KOPT-K1 (cell line): ENCODE measurements around the gene GCNT4.

Source experiments
- H3K27ac ChIP-seq: fragments of 200-600 bp; sonication (generic); 2 replicates; pipeline ENCODE4 v1.5.1; 2016; ENCODE audit warnings: antibody characterized with exemption, mild to moderate bottlenecking, low read depth, low read length; ENCODE audit not compliant: poor library complexity, severe bottlenecking
- H3K36me3 ChIP-seq: fragments of 200-600 bp; sonication (generic); 2 replicates; pipeline ENCODE4 v1.5.1; 2017; ENCODE audit warnings: antibody characterized with exemption, mild to moderate bottlenecking, low read length, moderate library complexity; ENCODE audit not compliant: insufficient read depth
- H3K9me3 ChIP-seq: fragments of 200-600 bp; sonication (generic); 2 replicates; pipeline ENCODE4 v1.5.1; 2017; ENCODE audit warnings: antibody characterized with exemption, low read length, mild to moderate bottlenecking; ENCODE audit not compliant: insufficient read depth, poor library complexity, severe bottlenecking

The GCNT4 gene

DNA sequence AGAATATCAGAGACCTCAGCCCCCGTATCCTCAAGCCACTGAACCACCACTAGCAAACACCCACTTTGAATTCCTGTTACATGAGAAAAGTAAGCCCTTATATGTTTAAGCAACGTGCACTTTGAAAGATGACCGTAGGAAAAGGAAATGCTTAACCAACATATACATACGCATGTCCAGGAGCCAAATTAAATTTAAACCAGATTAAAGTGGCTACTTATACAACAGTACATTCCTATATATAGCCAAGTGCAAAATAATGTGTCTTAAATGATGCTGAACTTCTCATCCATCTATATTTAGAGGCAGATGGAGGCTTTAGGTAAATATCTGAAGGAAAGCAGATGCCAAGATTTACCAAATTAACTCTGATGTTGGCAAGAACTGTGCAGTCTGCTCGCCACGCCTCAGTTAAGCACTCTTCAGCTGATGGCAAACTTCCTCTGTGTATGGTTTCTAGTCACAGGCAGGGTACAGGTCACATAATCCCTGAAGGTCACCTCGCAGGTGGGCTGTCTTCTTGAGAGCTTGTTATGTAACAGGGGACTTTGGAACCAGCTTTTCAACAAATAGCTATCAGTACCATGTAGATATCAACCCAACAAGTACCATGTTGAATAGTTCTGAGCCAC lies 8.6 kb downstream of the GCNT4 start:
- no peaks in the 10 kb centered on the region for H3K36me3 ChIP-seq
- no peaks in the 10 kb centered on the region for H3K9me3 ChIP-seq
- H3K27ac ChIP-seq: no peak overlapping the region

DNA sequence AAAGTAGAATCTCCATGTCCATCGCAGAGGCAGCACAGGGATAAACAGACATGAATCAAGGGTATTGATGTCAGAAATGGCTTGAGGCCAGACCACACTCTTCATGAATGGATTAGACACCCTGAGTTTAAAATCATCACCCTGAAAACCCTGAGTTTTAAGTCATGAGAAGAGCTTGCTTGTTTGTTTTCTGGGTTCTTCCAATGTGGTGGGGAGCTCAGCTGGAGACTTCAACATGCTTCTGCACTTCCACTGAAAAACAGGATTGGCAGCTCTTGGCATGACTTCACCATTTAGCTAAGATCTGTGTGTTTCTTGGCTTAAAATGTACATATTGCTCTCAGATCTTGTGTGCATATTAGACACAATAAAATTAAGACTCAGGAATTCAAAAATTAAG lies 9.8 kb downstream of the GCNT4 start:
- Histone ChIP-seq H3K9me3 (no peaks in the 10 kb centered on the region), H3K27ac (no peak overlapping the region), H3K36me3 (no peaks in the 10 kb centered on the region)

DNA sequence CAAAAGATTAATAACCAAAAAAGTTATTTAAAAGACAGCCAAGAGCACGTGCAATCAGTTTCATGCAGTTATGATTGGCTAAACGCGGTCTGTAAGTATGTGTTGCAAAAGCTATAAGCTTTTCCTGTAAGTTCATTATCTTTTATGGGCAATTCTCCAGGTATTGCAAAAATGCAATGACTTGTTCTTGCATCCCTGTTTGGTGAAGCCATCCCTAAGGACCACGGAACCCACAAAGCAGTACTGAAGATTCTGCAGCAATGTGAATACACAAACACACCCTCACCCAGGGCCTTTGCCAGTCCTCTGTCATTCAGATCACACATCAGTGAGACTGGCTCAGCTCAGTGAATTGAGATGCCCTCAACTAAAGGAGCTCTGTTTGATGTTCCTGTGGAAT lies 11.4 kb downstream of the GCNT4 start:
- no peaks in the 10 kb centered on the region for H3K9me3 ChIP-seq
- no peaks in the 10 kb centered on the region for H3K36me3 ChIP-seq
- no peak overlapping the region for H3K27ac ChIP-seq

DNA sequence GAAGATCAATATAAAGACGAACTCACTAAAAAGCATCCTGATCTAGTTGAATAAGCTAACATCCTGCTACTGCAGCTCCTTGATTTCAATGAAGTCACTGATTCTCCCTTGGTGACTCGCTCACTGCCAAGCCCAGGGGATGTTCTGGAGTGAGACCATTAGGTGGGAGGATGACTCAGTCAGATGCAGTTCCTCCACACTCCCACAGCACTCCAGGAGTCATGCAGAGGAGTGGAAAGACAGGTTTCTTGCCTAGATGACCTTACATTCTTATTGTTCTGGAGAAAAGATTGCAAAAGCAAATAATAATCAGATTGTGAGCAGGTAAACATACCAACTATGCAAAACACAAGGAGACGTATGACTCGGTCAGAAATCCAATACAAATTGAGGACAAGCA lies 15.3 kb downstream of the GCNT4 start:
- no peak overlapping the region for H3K27ac ChIP-seq
- H3K36me3 ChIP-seq: no peaks in the 10 kb centered on the region
- no peaks in the 10 kb centered on the region for H3K9me3 ChIP-seq

DNA sequence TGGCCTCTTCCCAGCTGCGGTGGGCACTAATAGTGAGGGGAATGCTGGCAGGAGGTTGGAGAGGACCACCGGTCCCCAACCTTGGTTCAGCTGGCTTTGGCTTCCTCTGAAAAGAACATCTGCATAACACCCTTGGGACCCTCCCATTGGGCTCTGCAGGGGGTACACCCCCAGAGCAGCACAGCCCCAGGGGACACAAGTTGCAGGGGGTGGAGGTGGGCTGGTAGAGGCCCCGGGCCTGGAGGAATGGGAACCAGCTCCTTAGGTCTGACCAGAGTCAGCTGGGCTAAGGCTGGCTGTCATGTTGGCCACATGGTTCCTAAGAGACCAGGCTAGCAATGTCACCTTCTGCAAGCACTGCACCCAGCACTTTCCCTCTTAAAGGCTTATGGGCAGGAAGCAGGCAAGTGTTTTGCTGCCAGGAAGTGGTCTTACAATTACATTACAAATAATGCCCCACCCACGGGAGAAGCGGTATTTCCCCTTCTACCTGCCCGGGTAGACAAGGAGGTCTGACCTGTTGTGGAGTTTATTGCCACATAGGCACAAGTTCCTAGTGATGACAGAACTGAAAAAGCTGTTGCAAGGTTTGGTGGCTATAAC lies 18.1 kb downstream of the GCNT4 start:
- Histone ChIP-seq H3K27ac (peak overlapping the region; percentile 28), H3K36me3 (no peaks in the 10 kb centered on the region), H3K9me3 (no peaks in the 10 kb centered on the region)

DNA sequence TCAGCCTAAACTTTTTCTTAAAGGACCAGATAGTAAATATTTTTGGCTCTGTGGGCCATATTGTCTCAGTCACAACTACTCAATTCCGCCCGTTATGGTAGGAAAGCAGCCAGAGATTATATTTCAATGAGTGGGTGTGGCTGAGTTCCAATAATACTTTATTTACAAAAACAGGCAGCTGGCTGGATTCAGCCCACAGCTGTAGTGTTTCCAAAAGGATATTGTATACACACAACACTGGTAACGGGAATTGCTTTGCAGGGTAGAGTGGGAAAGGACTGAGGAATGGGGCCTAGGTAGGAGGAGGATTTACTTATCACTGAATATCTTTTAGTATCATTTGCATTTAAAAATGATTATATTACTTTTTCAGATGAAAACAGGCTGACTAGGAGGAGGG lies 21.0 kb downstream of the GCNT4 start:
- Histone ChIP-seq H3K9me3 (no peaks in the 10 kb centered on the region), H3K27ac (no peak overlapping the region), H3K36me3 (no peaks in the 10 kb centered on the region)

DNA sequence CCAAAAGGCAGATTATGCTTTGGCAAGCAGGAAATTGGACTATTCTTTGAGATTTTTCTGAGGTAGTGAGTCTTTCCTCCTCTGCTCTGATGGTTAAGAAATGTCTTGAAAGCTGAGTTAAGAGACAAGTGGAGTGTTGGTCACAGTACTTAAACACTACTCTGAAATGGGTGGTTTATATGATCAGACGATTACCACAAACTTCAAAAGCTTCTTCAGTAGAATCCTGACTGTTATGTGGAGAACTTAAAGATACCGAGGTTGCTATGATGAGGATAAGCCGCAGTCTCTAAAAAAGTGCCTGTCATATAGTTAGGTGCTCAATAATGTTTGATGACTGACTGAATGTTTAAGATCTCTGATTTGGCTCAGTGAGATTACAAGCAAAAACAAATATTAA lies 24.3 kb downstream of the GCNT4 start:
- no peaks in the 10 kb centered on the region for H3K36me3 ChIP-seq
- H3K27ac ChIP-seq: no peak overlapping the region
- H3K9me3 ChIP-seq: no peaks in the 10 kb centered on the region

DNA sequence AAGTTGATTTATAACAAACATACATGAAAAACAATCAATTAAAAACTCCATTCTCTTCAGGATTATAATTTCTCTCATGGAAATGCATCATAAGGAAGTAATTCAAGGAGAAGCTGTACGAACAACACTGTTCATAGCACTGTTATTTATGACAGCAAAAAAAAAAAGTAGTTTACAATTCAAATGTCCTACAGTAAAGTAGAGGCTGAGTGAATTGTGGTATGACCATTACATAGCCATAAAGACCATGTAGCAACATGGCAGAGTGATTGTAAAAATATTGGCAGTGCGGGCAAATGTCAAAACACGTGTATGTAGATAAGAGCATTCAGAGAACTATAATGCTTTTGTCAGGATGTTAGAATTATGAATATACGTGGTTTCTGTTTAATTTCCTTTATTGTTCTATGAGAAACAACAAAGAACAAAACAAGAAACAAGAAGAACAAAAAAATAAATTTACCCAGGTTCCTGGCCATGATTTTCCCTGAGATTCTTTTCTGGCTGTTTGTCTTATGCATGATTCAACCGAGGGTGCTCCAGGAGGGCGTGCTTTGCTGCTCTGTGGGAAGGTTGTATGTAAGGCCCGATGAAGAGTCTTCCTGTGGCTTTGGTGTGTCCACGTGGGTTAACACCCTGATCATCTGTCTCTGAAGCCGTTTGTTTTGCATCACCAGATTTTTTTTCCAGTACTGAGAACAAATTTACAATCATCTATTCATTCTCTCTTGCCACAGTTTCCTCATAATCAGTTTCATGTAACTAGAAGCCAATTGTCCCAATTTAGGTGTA lies 28.8 kb downstream of the GCNT4 start:
- Histone ChIP-seq H3K36me3 (no peaks in the 10 kb centered on the region), H3K27ac (no peak overlapping the region), H3K9me3 (no peaks in the 10 kb centered on the region)

DNA sequence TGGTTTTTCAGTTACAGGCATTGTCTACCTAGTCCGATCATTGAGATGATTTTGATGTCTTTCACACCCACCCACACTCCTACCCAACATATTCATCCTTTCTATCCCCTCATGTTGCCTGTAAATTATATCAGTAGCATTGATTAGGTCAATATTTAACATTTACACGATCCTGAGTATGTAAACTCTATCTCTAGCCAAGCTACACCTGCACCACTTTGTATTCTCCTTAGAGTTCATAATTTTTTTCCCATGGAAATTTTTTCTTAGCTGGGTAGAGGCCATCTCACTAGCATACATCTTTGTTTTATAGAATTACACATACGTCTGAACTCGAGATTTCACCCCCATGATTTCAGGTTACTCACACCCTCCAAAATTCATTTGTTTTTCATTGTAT lies 30.6 kb downstream of the GCNT4 start:
- no peak overlapping the region for H3K27ac ChIP-seq
- H3K36me3 ChIP-seq: no peaks in the 10 kb centered on the region
- H3K9me3 ChIP-seq: no peaks in the 10 kb centered on the region

DNA sequence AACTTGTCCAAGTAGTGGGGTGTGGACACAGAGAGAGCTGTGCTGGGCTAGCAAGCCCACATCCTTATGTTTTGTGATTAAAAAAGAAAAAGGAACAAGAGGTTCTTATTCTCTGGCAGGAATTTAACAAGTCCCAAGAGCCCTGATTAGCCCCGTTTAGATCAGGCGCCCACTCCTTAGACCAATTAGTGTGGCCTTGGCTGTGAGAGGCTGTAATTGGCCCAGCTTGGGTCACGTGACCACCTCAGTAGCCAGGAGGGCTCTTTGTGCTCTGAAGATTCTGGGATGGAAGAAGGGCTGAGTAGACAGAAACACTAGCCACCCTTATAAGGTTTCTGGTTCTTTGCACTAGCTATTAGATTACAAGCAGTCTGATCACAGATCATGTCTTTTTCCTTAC lies 31.1 kb downstream of the GCNT4 start:
- Histone ChIP-seq H3K27ac (no peak overlapping the region), H3K36me3 (no peaks in the 10 kb centered on the region), H3K9me3 (no peaks in the 10 kb centered on the region)

DNA sequence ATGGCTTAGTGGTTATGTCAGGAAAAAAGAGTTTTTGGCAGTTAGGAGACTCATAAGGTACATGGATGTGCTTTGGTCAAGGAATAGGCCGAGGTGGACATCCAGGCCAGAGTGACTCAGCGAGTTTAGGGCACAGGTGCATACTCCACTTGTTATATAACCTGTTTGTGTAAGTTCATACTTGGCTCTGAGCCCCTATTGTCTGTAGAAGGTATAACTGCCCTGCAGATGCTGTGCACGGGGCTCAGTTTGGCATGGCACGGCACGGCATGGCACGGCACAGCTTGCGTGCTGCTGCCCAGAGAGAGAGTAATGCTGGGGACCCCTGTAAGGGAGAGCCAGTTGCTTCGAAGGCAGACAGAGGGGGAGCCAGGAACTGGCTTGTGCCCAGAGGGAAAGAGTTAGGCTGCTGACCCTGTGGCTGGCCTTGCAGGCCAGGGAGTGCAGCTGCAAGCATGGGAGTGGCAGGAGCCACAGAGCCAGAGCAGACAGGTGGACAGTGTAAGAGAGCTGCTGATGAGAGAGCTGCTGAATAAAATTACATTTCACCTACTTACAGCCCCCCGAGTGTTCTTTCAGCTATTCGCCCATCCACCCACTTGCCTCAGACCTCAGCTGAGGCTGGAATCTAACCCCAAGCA lies 32.2 kb downstream of the GCNT4 start:
- Histone ChIP-seq H3K27ac (no peak overlapping the region), H3K9me3 (no peaks in the 10 kb centered on the region), H3K36me3 (no peaks in the 10 kb centered on the region)

DNA sequence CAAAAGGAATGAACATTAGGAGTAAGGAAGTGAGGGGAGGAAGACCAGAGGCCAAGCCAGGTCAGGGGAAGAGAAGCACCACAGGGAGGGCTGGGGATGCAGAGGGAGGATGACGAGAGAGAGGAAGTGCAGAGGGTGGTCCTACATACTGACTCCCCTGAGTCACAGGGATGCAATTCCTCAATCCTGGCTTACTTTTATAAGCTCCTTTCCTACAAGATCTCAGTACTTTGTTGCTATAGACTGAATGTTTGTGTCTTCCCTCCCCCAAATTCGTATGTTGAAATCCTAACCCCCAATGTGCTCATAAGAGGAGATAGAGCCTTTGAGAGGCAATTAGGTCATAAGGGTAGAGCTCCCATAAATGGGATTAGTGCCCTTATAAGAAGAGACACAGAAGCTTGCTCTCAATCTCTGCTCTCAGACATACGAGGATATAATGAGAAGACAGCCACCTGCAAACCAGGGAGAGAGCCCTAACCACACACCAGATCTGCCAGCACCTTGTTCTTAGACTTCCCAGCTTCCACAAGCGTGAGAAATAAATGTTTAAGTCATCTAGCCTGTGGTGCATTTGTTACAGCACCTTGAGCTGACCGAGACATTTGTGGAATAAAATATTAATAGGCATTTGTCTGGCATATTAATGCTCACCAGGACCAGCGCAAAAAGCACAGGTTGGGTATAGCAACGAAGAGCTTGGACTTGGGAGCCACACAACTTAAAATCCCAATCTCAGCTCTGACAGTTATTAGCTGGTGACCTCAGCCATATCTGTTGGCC lies 33.4 kb downstream of the GCNT4 start:
- Histone ChIP-seq H3K36me3 (no peaks in the 10 kb centered on the region), H3K27ac (no peak overlapping the region), H3K9me3 (no peaks in the 10 kb centered on the region)

DNA sequence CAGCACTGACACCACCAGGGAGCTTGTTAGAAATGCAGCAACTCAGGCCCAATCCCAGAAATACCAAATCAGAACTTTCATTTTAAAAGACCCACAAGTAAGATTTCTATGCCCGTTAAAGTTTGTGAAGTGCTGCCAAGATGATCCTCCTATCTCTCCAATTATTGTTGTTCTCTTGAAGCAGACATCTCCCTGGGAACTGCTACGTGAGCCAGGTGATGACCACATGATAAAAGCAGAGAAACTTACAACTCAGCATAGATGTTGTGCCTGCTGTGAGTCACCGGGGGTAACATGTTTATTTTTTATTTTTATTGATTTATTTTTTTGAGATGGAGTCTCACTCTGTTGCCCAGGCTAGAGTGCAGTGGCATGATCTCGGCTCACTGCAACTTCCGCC lies 34.4 kb downstream of the GCNT4 start:
- H3K27ac ChIP-seq: no peak overlapping the region
- no peaks in the 10 kb centered on the region for H3K9me3 ChIP-seq
- H3K36me3 ChIP-seq: no peaks in the 10 kb centered on the region

DNA sequence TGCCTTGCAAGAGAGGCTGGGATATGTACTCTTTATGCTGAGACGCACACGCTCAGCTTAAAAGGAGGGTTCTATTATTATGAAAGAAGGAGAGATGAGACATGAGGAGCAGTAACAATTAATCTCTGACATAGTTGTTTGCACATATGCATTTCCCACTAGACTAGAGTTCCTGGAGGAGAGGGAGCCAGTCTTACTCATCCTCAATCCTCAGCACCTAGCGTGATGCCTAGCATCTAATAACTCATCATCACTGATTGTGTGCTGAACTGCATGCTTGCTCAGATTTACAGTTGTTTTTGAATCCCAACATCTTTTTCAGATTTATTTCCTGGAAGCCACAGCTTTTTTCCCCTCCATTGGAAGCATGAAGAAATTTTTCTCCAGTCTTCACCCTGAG lies 35.5 kb downstream of the GCNT4 start:
- no peak overlapping the region for H3K27ac ChIP-seq
- H3K9me3 ChIP-seq: no peaks in the 10 kb centered on the region
- no peaks in the 10 kb centered on the region for H3K36me3 ChIP-seq

DNA sequence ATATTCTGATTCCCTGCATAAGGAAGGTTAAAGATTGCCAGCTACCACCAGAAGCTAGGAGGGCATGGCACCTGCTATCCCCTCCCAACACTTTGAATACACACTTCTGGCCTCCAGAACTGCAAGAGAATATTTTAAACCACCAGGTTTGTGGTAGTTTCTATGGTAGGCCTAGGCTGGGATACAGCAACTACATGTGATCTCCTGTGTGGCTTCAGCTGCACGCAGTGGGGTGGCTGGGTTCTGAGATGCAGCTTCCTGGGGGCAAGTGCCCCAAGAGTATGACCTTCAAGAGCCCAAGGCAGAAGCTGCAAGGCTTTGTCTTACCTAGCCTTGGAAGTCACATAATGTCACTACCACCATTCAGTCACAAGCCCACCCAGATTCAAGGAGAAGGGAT lies 39.6 kb downstream of the GCNT4 start:
- H3K36me3 ChIP-seq: no peaks in the 10 kb centered on the region
- no peaks in the 10 kb centered on the region for H3K9me3 ChIP-seq
- H3K27ac ChIP-seq: no peak overlapping the region
